IMR-90 (cell line): Measurements from ENCODE around the gene RPA4. TPM values are rescaled to one million over a fixed set of nuclear protein-coding genes. Genes with fewer than 3 reads are reported as not detected.

ENCODE experiments used
- ATAC-seq: fragments of 200-7000 bp; cut with Tn5 transposase; 2 replicates; pipeline ENCODE4 v1.9.1; 2020; ENCODE audit warnings: low read depth, mild to moderate bottlenecking, moderate library complexity
- BruUV-seq: library from RNA; stranded (reverse); fragments of 400-500 nt; replicated peaks from 2 replicates; lab custom pipeline; 2021; lab: Mats Ljungman, UMichigan
- CTCF ChIA-PET: fragments of 300-600 bp; formaldehyde crosslinking; extraction: SDS; loops from one replicate; lab custom pipeline; 2021; ENCODE audit warnings: antibody characterized with exemption; lab: Yijun Ruan, JAX
- POLR2A ChIA-PET: fragments of 300-600 bp; sonication (Branson Sonifier 250); formaldehyde crosslinking; loops from one replicate; lab custom pipeline; 2022; ENCODE audit warnings: antibody characterized with exemption; ENCODE audit not compliant: unreplicated experiment; lab: Charles Lee
- DNase-seq: peaks from one replicate; pipeline ENCODE4 v3.0.0; 2013
- H2AFZ ChIP-seq: replicated peaks from 2 replicates; pipeline ENCODE3; 2013; ENCODE audit warnings: low read length, mild to moderate bottlenecking; ENCODE audit not compliant: poor library complexity
- H2AK5ac ChIP-seq: 2 replicates; pipeline ENCODE4 v1.6.1; 2013; ENCODE audit warnings: low read depth, low read length, inconsistent platforms
- H2AK9ac ChIP-seq: replicated peaks from 2 replicates; pipeline ENCODE3; 2013; ENCODE audit warnings: mild to moderate bottlenecking, low read depth, low read length, moderate library complexity; ENCODE audit not compliant: poor library complexity
- H2BK120ac ChIP-seq: 2 replicates; pipeline ENCODE4 v1.6.1; 2013; ENCODE audit warnings: low read depth, low read length, inconsistent platforms
- H2BK15ac ChIP-seq: 3 replicates; pipeline ENCODE4 v1.6.1; 2013; ENCODE audit warnings: low read depth, low read length, inconsistent platforms
- H2BK20ac ChIP-seq: 2 replicates; pipeline ENCODE4 v1.6.1; 2013; ENCODE audit warnings: low read depth, mild to moderate bottlenecking, inconsistent platforms, low read length, moderate library complexity
- H2BK5ac ChIP-seq: 2 replicates; pipeline ENCODE4 v1.6.1; 2013; ENCODE audit warnings: mild to moderate bottlenecking, low read depth, low read length, inconsistent platforms; ENCODE audit not compliant: poor library complexity, severe bottlenecking
- H3K14ac ChIP-seq: replicated peaks from 2 replicates; pipeline ENCODE4 v1.6.1; 2013; ENCODE audit warnings: low read depth, low read length, inconsistent platforms
- H3K18ac ChIP-seq: 2 replicates; pipeline ENCODE4 v1.6.1; 2013; ENCODE audit warnings: low read depth, low read length, control low read depth
- H3K23ac ChIP-seq: 2 replicates; pipeline ENCODE4 v1.6.1; 2013; ENCODE audit warnings: low read depth, low read length, inconsistent platforms
- H3K27ac ChIP-seq: 2 replicates; pipeline ENCODE4 v1.5.1; 2013; ENCODE audit warnings: mild to moderate bottlenecking, control low read depth, low read length; ENCODE audit not compliant: insufficient read depth
- H3K27me3 ChIP-seq: 2 replicates; pipeline ENCODE4 v1.6.1; 2013; ENCODE audit warnings: low read length; ENCODE audit not compliant: control insufficient read depth, insufficient read depth
- H3K36me3 ChIP-seq: 2 replicates; pipeline ENCODE4 v1.6.1; 2013; ENCODE audit warnings: low read length, mixed read lengths; ENCODE audit not compliant: control insufficient read depth, insufficient read depth
- H3K4ac ChIP-seq: 2 replicates; pipeline ENCODE4 v1.6.1; 2013; ENCODE audit warnings: low read depth, low read length, inconsistent platforms
- H3K4me1 ChIP-seq: 2 replicates; pipeline ENCODE4 v1.6.1; 2013; ENCODE audit warnings: low read length, mixed read lengths; ENCODE audit not compliant: control insufficient read depth, insufficient read depth
- H3K4me2 ChIP-seq: 2 replicates; pipeline ENCODE4 v1.6.1; 2013; ENCODE audit warnings: low read depth, mild to moderate bottlenecking, control low read depth, low read length, moderate library complexity
- H3K4me3 ChIP-seq: 2 replicates; pipeline ENCODE4 v1.5.1; 2013; ENCODE audit warnings: low read depth, mild to moderate bottlenecking, control low read depth, low read length, moderate library complexity; ENCODE audit not compliant: insufficient read depth
- H3K56ac ChIP-seq: 2 replicates; pipeline ENCODE4 v1.6.1; 2013; ENCODE audit warnings: low read length, inconsistent platforms; ENCODE audit not compliant: insufficient read depth; ENCODE audit errors: extremely low read depth
- H3K79me1 ChIP-seq, 2 experiments: 2 replicates each; pipeline ENCODE4 v1.6.1; 2013; ENCODE audit warnings: low read length in 2 of 2, inconsistent platforms in 1 of 2, low read depth in 1 of 2
- H3K9ac ChIP-seq: 2 replicates; pipeline ENCODE4 v1.6.1; 2013; ENCODE audit warnings: low read depth, low read length, control low read depth
- H3K9me1 ChIP-seq: 2 replicates; pipeline ENCODE4 v1.6.1; 2013; ENCODE audit warnings: low read length, inconsistent platforms; ENCODE audit not compliant: insufficient read depth
- H3K9me3 ChIP-seq: 2 replicates; pipeline ENCODE4 v1.6.1; 2013; ENCODE audit warnings: low read length; ENCODE audit not compliant: control insufficient read depth, insufficient read depth
- H4K20me1 ChIP-seq: 2 replicates; pipeline ENCODE4 v1.6.1; 2013; ENCODE audit warnings: low read length, inconsistent platforms; ENCODE audit not compliant: insufficient read depth
- H4K5ac ChIP-seq: 2 replicates; pipeline ENCODE4 v1.6.1; 2013; ENCODE audit warnings: mild to moderate bottlenecking, low read depth, low read length, control low read depth
- H4K8ac ChIP-seq, 2 experiments: 2 replicates each; pipeline ENCODE4 v1.6.1; 2013; ENCODE audit warnings: low read depth in 2 of 2, low read length in 2 of 2, control low read depth in 1 of 2, inconsistent platforms in 1 of 2
- H4K91ac ChIP-seq: 2 replicates; pipeline ENCODE4 v1.6.1; 2013; ENCODE audit warnings: low read depth, low read length, inconsistent platforms; ENCODE audit not compliant: insufficient read depth
- BHLHE40 ChIP-seq: fragments of 150-350 bp; IDR thresholded peaks from 2 replicates; pipeline ENCODE4 v1.6.1; 2016; ENCODE audit warnings: mild to moderate bottlenecking, low read depth, low read length
- CEBPB ChIP-seq: IDR thresholded peaks from 2 replicates; pipeline ENCODE4 v1.6.1; 2012; ENCODE audit warnings: low read depth, low read length, improper control_type of control experiment
- CHD1 ChIP-seq: IDR thresholded peaks from 2 replicates; pipeline ENCODE4 v1.6.1; 2012; ENCODE audit warnings: low read depth, low read length, improper control_type of control experiment
- FOS ChIP-seq: fragments of 150-350 bp; IDR thresholded peaks from 2 replicates; pipeline ENCODE4 v1.6.1; 2016; ENCODE audit warnings: low read depth, low read length
- MAFK ChIP-seq: IDR thresholded peaks from 2 replicates; pipeline ENCODE4 v1.6.1; 2012; ENCODE audit warnings: low read depth, low read length, improper control_type of control experiment
- MAZ ChIP-seq: IDR thresholded peaks from 2 replicates; pipeline ENCODE4 v1.6.1; 2012; ENCODE audit warnings: low read depth, mild to moderate bottlenecking, low read length, improper control_type of control experiment, moderate library complexity, borderline replicate concordance
- MXI1 ChIP-seq: IDR thresholded peaks from 2 replicates; pipeline ENCODE4 v1.6.1; 2012; ENCODE audit warnings: low read depth, mild to moderate bottlenecking, low read length, moderate library complexity, borderline replicate concordance
- NFE2L2 ChIP-seq: fragments of 150-350 bp; IDR thresholded peaks from 2 replicates; pipeline ENCODE4 v1.6.1; 2016; ENCODE audit warnings: low read depth, mild to moderate bottlenecking, low read length
- POLR2A ChIP-seq: IDR thresholded peaks from 2 replicates; pipeline ENCODE4 v1.6.1; 2012; ENCODE audit warnings: mild to moderate bottlenecking, low read depth, low read length
- RAD21 ChIP-seq: IDR thresholded peaks from 2 replicates; pipeline ENCODE4 v1.6.1; 2012; ENCODE audit warnings: low read length, improper control_type of control experiment
- RCOR1 ChIP-seq: IDR thresholded peaks from 2 replicates; pipeline ENCODE4 v1.6.1; 2012; ENCODE audit warnings: mild to moderate bottlenecking, low read length, improper control_type of control experiment; ENCODE audit not compliant: insufficient replicate concordance
- RFX5 ChIP-seq: IDR thresholded peaks from 2 replicates; pipeline ENCODE4 v1.8.0; 2012; ENCODE audit warnings: low read depth, mild to moderate bottlenecking, low read length, moderate library complexity
- SMC3 ChIP-seq: fragments of 150-350 bp; IDR thresholded peaks from 2 replicates; pipeline ENCODE4 v1.6.1; 2016; ENCODE audit warnings: low read depth, mild to moderate bottlenecking, antibody characterized with exemption, low read length, moderate library complexity
- WGBS, 2 experiments: methylation state at CpG; one replicate each; pipeline versions ENCODE4 v1.1.5 to v1.1.7; 2013; ENCODE audit warnings: missing lambda C conversion rate in 2 of 2; ENCODE audit not compliant: insufficient read length in 1 of 2; ENCODE audit errors: extremely low coverage in 2 of 2; 5-methylcytosine and 5-hydroxymethylcytosine counted together
- dilution Hi-C: fragments of 300-500 bp; cut with HindIII; formaldehyde crosslinking; loops from one replicate; pipeline ENCODE4 v1.14.3; 2018; ENCODE audit warnings: low sequenced_read_pairs; ENCODE audit not compliant: unreplicated experiment
- in situ Hi-C: fragments of 300-500 bp; cut with MboI; formaldehyde crosslinking; loops from 3 replicates; pipeline ENCODE4 v1.14.3; 2019; ENCODE audit warnings: low sequenced_read_pairs, inconsistent platforms, mixed read lengths
- intact Hi-C: fragments of 100-400 bp; cut with micrococcal nuclease; formaldehyde crosslinking; loops from 2 replicates; pipeline ENCODE4 v1.10.0; 2022
- polyA plus RNA-seq, 3 experiments: library from polyadenylated mRNA; depleted of rRNA; stranded (reverse); fragments of >200 nt; gene quantifications; 2 replicates each; pipeline ENCODE4 v1.2.3, GENCODE V29; 2012; ENCODE audit warnings: low replicate concordance in 1 of 3
- total RNA-seq: library from RNA; depleted of rRNA; stranded (reverse); fragments of >200 nt; gene quantifications from 2 replicates; pipeline ENCODE4 v1.2.3, GENCODE V29; 2012
- TF ChIP-seq, protein P1 (sequence below): fragments of 150-350 bp; IDR thresholded peaks from 2 replicates; pipeline ENCODE4 v1.6.1; 2017; ENCODE audit warnings: mild to moderate bottlenecking, antibody characterized with exemption, low read length, low read depth
- TF ChIP-seq, protein P2 (sequence below): fragments of 150-350 bp; IDR thresholded peaks from 2 replicates; pipeline ENCODE4 v1.6.1; 2016; ENCODE audit warnings: low read depth, mild to moderate bottlenecking, low read length, moderate library complexity, borderline replicate concordance
- TF ChIP-seq, protein P3 (sequence below): conservative IDR thresholded peaks from 2 replicates; pipeline ENCODE4 v1.5.1; 2012; ENCODE audit warnings: mild to moderate bottlenecking, low read depth, low read length, improper control_type of control experiment

RPA4 gene
- total and polyA plus RNA-seq, 2 of the 4 experiments (the other 2 are of a cell fraction): 0.36 to 2.5 TPM

DNA sequence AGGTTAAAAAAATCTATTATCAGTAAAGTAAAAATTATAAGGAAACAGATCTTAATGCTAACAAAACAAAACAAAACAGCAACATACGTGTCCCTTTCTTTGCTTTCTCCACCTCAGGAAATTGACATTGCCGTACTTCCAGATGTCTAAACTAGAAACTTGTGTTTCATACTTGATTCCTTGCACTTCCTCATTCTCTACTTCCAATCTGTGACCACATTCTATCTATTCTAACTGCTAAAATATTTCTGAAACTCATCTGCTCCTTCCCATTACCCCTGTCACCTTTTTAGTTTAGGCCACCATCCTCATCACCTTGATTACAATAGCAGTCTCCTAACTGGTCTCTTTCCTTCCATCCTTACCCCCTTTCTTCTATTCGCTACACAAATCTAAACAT is 22.5 kb upstream of the RPA4 start:
- H4K5ac ChIP-seq: no peak overlapping the region
- DNase-seq (no peak), ATAC-seq (no peak)
- ChIA-PET CTCF (no interaction called here), POLR2A (no interaction called here)
- no peaks in the 10 kb centered on the region for H4K20me1 ChIP-seq
- no peak overlapping the region for H2BK5ac ChIP-seq
- no peak for TF ChIP-seq RCOR1
- no peak for TF ChIP-seq CHD1
- TF ChIP-seq FOS: no peak
- TF ChIP-seq, protein P1, sequence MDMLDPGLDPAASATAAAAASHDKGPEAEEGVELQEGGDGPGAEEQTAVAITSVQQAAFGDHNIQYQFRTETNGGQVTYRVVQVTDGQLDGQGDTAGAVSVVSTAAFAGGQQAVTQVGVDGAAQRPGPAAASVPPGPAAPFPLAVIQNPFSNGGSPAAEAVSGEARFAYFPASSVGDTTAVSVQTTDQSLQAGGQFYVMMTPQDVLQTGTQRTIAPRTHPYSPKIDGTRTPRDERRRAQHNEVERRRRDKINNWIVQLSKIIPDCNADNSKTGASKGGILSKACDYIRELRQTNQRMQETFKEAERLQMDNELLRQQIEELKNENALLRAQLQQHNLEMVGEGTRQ: no peak
- TF ChIP-seq POLR2A: no peak
- TF ChIP-seq, protein P2, sequence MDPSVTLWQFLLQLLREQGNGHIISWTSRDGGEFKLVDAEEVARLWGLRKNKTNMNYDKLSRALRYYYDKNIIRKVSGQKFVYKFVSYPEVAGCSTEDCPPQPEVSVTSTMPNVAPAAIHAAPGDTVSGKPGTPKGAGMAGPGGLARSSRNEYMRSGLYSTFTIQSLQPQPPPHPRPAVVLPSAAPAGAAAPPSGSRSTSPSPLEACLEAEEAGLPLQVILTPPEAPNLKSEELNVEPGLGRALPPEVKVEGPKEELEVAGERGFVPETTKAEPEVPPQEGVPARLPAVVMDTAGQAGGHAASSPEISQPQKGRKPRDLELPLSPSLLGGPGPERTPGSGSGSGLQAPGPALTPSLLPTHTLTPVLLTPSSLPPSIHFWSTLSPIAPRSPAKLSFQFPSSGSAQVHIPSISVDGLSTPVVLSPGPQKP: no peak
- no peak for TF ChIP-seq NFE2L2
- TF ChIP-seq RFX5: no peak
- TF ChIP-seq BHLHE40: no peak
- no peak for TF ChIP-seq MAFK
- no peak for TF ChIP-seq CEBPB
- TF ChIP-seq MXI1: no peak
- TF ChIP-seq RAD21: no peak
- TF ChIP-seq MAZ: no peak
- no peak for TF ChIP-seq SMC3
- TF ChIP-seq, protein P3, sequence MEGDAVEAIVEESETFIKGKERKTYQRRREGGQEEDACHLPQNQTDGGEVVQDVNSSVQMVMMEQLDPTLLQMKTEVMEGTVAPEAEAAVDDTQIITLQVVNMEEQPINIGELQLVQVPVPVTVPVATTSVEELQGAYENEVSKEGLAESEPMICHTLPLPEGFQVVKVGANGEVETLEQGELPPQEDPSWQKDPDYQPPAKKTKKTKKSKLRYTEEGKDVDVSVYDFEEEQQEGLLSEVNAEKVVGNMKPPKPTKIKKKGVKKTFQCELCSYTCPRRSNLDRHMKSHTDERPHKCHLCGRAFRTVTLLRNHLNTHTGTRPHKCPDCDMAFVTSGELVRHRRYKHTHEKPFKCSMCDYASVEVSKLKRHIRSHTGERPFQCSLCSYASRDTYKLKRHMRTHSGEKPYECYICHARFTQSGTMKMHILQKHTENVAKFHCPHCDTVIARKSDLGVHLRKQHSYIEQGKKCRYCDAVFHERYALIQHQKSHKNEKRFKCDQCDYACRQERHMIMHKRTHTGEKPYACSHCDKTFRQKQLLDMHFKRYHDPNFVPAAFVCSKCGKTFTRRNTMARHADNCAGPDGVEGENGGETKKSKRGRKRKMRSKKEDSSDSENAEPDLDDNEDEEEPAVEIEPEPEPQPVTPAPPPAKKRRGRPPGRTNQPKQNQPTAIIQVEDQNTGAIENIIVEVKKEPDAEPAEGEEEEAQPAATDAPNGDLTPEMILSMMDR: no peak
- H3K4me2 ChIP-seq: no peak overlapping the region
- H3K4me1 ChIP-seq: no peaks in the 10 kb centered on the region
- H3K27me3 ChIP-seq: no peaks in the 10 kb centered on the region
- H3K23ac ChIP-seq: no peak overlapping the region
- no peak overlapping the region for H3K4ac ChIP-seq
- no peaks in the 10 kb centered on the region for H3K9me1 ChIP-seq
- 56% methylated on average over 1 of the region's 3 CpGs; no CpG with 5 or more reads in 1 of the 2 experiments for WGBS, 2 experiments
- H4K91ac ChIP-seq: no peak overlapping the region
- H3K9me3 ChIP-seq: no peaks in the 10 kb centered on the region
- no peak overlapping the region for H3K18ac ChIP-seq
- no peak overlapping the region for H3K14ac ChIP-seq
- H3K9ac ChIP-seq: no peak overlapping the region
- H2BK120ac ChIP-seq: no peak overlapping the region
- H2AK9ac ChIP-seq: no peak overlapping the region
- no peak overlapping the region for H2AK5ac ChIP-seq
- H3K56ac ChIP-seq: no peak overlapping the region
- in situ Hi-C loops (no loop called here), dilution Hi-C loops (no loop called here), intact Hi-C loops (no loop called here)
- H3K27ac ChIP-seq: no peak overlapping the region
- H2BK15ac ChIP-seq: no peak overlapping the region
- H3K36me3 ChIP-seq: no peaks in the 10 kb centered on the region
- H3K4me3 ChIP-seq: no peak overlapping the region
- no TSS peak for BruUV-seq
- peaks cover 0 to 3% of the 10 kb centered on the region in 2 experiments; a peak in 1 of 4 replicates for H3K79me1 ChIP-seq
- no peak overlapping the region for H4K8ac ChIP-seq
- no peak overlapping the region for H2BK20ac ChIP-seq
- H2AFZ ChIP-seq: no peak overlapping the region
